Activated B cell treated with CpG ODN at 0.5 μM for 24 hours (primary cell): Measurements from ENCODE around the gene ALK. TPM values are rescaled to one million over a fixed set of nuclear protein-coding genes. Genes with fewer than 3 reads are reported as not detected.

Source experiments
- ATAC-seq: fragments of 200-7000 bp; cut with Tn5 transposase; one replicate; pipeline ENCODE4 v1.10.0; 2021; ENCODE audit warnings: low read depth, mild to moderate bottlenecking, moderate library complexity
- CTCF ChIA-PET: fragments of 350-600 bp; sonication (Branson Sonifier 250); formaldehyde crosslinking; loops from one replicate; lab custom pipeline; 2021; ENCODE audit warnings: antibody characterized with exemption; lab: Charles Lee
- POLR2A ChIA-PET: fragments of 350-600 bp; sonication (Branson Sonifier 250); formaldehyde crosslinking; loops from one replicate; lab custom pipeline; 2021; ENCODE audit warnings: antibody characterized with exemption; lab: Charles Lee
- DNase-seq: peaks from one replicate; pipeline ENCODE4 v3.0.0; 2022
- H3K27ac Mint-ChIP-seq: one replicate; pipeline ENCODE4 v1.8.0; 2020; ENCODE audit warnings: mixed read lengths
- H3K27me3 Mint-ChIP-seq: one replicate; pipeline ENCODE4 v1.8.0; 2021; ENCODE audit warnings: mixed read lengths
- H3K36me3 Mint-ChIP-seq: one replicate; pipeline ENCODE4 v1.8.0; 2021; ENCODE audit warnings: low read depth, mixed read lengths
- H3K4me1 Mint-ChIP-seq: one replicate; pipeline ENCODE4 v1.8.0; 2021; ENCODE audit warnings: mixed read lengths
- H3K4me3 Mint-ChIP-seq: one replicate; pipeline ENCODE4 v1.8.0; 2020; ENCODE audit warnings: mild to moderate bottlenecking, mixed read lengths
- H3K9me3 Mint-ChIP-seq: one replicate; pipeline ENCODE4 v1.8.0; 2020; ENCODE audit warnings: mixed read lengths
- intact Hi-C: fragments of 100-400 bp; cut with micrococcal nuclease; formaldehyde crosslinking; loops from one replicate; pipeline ENCODE4 v1.15.1; 2024
- total RNA-seq: library from RNA; stranded (reverse); gene quantifications from 2 replicates; pipeline ENCODE4 v1.2.3, GENCODE V29; 2022
- TF ChIP-seq, protein P1 (sequence below): fragments of 200-600 bp; IDR thresholded peaks from one replicate; pipeline ENCODE4 v1.8.0; 2022; ENCODE audit warnings: antibody characterized with exemption, mild to moderate bottlenecking

The ALK gene
- total RNA-seq, 1 donor from 2014 or later = not detected

DNA sequence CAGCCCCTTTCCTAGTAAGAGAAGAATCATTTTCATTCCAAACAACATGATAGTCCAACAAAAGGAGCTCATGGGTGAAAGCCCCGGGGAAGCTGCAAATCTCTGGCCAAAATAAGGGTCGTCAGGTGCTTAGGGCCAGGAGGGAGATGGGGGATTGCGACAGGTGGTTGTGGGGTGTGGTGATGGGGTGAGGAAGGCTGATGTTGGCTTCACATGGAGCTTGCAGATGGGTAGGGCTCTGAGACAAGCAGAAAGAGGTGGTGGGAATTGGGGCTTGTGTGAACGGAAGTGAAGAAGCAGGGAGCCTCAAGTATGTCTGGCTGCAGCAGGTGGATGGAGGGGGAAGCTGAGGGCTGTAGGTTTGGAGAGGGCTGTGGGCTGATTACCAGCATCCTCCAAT, 680.0 kb downstream of the ALK start:
- Mint-ChIP-seq H3K27ac (no peak overlapping the region), H3K27me3 (peaks cover 6% of the 10 kb centered on the region), H3K4me1 (peaks cover 6% of the 10 kb centered on the region), H3K9me3 (no peaks in the 10 kb centered on the region), H3K4me3 (no peak overlapping the region), H3K36me3 (no peaks in the 10 kb centered on the region)
- ATAC-seq (no peak), DNase-seq (no peak)
- intact Hi-C loops = no loop called here
- ChIA-PET POLR2A (no interaction called here), CTCF (no interaction called here)
- TF ChIP-seq, protein P1, sequence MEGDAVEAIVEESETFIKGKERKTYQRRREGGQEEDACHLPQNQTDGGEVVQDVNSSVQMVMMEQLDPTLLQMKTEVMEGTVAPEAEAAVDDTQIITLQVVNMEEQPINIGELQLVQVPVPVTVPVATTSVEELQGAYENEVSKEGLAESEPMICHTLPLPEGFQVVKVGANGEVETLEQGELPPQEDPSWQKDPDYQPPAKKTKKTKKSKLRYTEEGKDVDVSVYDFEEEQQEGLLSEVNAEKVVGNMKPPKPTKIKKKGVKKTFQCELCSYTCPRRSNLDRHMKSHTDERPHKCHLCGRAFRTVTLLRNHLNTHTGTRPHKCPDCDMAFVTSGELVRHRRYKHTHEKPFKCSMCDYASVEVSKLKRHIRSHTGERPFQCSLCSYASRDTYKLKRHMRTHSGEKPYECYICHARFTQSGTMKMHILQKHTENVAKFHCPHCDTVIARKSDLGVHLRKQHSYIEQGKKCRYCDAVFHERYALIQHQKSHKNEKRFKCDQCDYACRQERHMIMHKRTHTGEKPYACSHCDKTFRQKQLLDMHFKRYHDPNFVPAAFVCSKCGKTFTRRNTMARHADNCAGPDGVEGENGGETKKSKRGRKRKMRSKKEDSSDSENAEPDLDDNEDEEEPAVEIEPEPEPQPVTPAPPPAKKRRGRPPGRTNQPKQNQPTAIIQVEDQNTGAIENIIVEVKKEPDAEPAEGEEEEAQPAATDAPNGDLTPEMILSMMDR = no peak

DNA sequence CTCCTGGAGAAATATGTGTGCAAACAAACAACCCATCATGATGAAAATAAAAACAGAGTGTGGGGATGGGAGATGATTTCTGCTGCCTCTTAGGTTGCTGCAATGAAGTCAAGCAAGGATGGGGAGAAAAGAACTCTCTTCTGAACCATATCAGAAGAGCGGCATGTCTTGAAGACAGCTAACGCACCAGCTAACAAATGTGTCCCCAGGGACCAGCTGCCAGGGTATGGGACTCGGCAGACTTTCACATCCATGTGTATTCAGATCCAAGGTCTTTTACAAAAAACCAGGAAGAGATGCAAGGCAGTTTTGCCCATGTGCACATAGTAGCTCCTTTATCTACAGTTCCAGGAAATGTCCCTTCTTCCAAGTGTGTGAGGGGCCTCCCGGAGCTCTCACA, 680.8 kb downstream of the ALK start:
- H3K9me3 Mint-ChIP-seq = no peaks in the 10 kb centered on the region
- intact Hi-C loops = no loop called here
- TF ChIP-seq, protein P1 = no peak
- ATAC-seq (no peak), DNase-seq (no peak)
- H3K4me3 Mint-ChIP-seq = no peak overlapping the region
- ChIA-PET CTCF (no interaction called here), POLR2A (no interaction called here)
- H3K27ac Mint-ChIP-seq = no peak overlapping the region
- H3K4me1 Mint-ChIP-seq = peaks cover 6% of the 10 kb centered on the region
- peaks cover 6% of the 10 kb centered on the region for H3K27me3 Mint-ChIP-seq
- H3K36me3 Mint-ChIP-seq = no peaks in the 10 kb centered on the region

DNA sequence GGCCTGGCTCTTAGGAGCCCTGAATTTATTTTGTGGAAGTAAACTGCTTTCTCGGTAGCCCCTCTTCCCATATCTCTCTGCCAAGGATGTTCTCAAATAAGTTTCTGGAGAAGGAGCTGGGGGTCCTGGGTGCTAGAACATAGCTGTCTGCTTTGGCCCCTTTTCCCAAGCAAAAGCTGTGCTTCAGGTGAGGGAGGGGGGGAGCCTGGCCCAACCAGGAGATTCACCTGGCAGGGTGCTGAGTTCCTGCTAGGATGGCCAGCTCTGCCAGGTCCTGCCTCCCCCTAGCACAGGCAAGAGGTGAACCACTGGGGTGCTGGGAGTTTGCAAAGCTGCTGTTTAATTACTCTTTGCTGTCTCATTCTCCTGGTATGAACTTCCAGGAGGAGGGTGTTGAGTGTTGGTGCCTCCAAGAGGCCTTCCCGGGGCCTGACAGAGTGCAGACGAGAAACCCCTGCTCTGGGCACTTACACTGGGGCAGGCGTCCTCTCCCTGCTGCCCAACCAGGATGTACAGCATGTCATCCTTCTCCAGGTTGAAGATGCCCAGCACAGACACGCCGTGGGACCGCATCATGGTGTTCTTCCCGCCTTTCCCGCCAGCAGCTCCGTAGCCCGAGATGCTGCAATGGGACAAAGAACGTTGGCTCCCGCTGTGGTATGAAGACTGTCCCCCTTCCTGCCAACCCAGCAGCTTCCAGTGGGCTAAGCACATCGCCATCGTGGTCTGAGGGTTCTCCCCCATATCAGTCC, 682.0 kb downstream of the ALK start:
- Mint-ChIP-seq H3K9me3 (no peaks in the 10 kb centered on the region), H3K4me1 (peaks cover 6% of the 10 kb centered on the region), H3K4me3 (no peak overlapping the region), H3K36me3 (no peaks in the 10 kb centered on the region), H3K27me3 (peaks cover 6% of the 10 kb centered on the region), H3K27ac (no peak overlapping the region)
- no peak for DNase-seq
- ATAC-seq = no peak
- TF ChIP-seq, protein P1 = no peak
- ChIA-PET CTCF (no interaction called here), POLR2A (no interaction called here)
- intact Hi-C loops = no loop called here

DNA sequence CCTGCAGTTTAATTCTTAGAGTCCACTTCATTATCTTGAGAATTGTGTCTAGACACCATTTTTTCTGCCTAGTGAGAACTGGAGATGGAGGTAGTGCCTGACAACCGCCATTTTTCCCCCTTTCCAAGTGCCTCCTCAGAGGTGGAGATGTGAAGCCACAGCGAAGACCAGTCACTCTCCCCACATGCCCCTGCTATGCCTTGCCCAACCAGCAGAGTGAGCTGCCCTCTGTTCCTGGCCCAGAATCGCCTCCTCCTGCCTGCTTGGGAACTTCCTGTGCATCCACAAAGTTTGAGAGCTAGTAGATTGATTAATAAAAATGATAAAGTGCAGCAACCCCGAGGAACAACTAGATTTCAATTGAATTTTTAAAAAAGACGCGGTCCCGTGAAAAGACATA, 682.9 kb downstream of the ALK start:
- ATAC-seq (no peak), DNase-seq (no peak)
- peaks cover 6% of the 10 kb centered on the region for H3K4me1 Mint-ChIP-seq
- H3K27ac Mint-ChIP-seq = no peak overlapping the region
- ChIA-PET CTCF (no interaction called here), POLR2A (no interaction called here)
- TF ChIP-seq, protein P1 = no peak
- peaks cover 11% of the 10 kb centered on the region for H3K27me3 Mint-ChIP-seq
- intact Hi-C loops = no loop called here
- H3K9me3 Mint-ChIP-seq = no peaks in the 10 kb centered on the region
- H3K36me3 Mint-ChIP-seq = no peaks in the 10 kb centered on the region
- no peak overlapping the region for H3K4me3 Mint-ChIP-seq

DNA sequence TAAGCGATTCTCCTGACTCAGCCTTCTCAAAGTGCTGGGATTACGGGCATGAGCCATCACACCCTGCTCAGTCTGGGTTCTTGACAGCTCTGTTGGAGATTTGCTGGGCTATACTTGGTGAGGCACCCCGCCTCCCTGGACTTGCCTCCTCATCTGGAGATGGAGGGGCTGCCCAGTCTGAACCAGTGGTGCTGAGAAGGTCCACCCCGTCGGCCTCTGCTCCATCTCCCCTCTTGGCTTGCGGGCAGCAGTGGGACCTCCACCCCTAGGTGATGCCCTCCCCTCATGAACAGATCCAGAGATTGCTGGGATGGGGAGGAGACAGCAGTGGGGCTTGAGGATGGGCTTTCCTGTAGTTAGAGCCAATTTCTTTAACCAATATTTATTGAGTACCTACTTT, 685.3 kb downstream of the ALK start:
- no peak overlapping the region for H3K4me3 Mint-ChIP-seq
- intact Hi-C loops = no loop called here
- peaks cover 11% of the 10 kb centered on the region for H3K27me3 Mint-ChIP-seq
- DNase-seq (no peak), ATAC-seq (no peak)
- ChIA-PET POLR2A (no interaction called here), CTCF (no interaction called here)
- peaks cover under 1% of the 10 kb centered on the region for H3K4me1 Mint-ChIP-seq
- H3K9me3 Mint-ChIP-seq = no peaks in the 10 kb centered on the region
- H3K36me3 Mint-ChIP-seq = no peaks in the 10 kb centered on the region
- H3K27ac Mint-ChIP-seq = no peak overlapping the region
- TF ChIP-seq, protein P1 = no peak
